Measurements from ENCODE around the gene ZNF22.

ZNF22 gene

DNA sequence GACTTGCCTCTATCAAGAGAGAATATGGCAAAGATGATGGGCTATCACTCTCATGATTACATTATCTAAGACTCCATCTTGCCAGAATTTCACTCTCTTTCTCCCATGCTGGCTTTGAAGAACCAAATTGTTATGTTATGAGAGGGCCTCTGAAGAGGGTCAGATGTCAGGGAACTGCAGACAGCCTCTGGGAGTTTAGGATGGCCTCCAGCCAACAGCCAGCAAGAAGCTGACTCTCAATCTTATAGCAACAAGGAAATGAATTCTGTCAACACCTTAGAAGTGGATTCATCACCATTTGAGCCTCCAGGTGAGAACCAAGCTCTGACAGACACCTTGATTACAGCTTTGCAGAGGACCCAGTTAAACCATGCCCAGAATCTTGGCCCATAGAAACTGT is 33.6 kb downstream of the ZNF22 start:
- no peaks in the 10 kb centered on the region for H3K27me3 ChIP-seq (ENCODE audit: control insufficient read depth, insufficient read depth, low read length)
- H3K4me3 ChIP-seq (ENCODE audit: low read length): no peak overlapping the region
- no peaks in the 10 kb centered on the region for H3K4me1 ChIP-seq (ENCODE audit: control insufficient read depth, insufficient read depth, low read length)
- H3K9ac ChIP-seq (ENCODE audit: low read length): no peak overlapping the region
- no peaks in the 10 kb centered on the region for H3K9me3 ChIP-seq (ENCODE audit: control insufficient read depth, low read length)
- no peaks in the 10 kb centered on the region for H3K36me3 ChIP-seq (ENCODE audit: control insufficient read depth, insufficient read depth, low read length)

DNA sequence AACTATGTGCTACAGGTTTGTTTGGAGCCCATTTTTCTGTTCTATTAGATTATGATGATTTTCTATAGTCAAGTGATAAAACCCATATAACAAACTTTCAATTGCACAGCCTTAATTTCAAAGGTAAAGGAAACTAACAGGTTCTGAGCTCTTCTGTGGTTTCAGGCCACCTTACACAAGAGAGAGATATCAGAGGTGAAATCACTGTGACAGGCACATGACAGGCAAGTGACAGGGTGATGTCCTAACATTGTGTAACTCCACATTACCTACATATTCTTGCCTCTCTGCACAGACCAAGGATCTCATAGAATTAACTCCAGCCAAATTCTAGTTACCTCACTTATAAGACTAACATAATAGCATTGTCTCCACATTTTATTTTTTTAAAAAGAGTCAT is 35.0 kb downstream of the ZNF22 start:
- H3K36me3 ChIP-seq (ENCODE audit: control insufficient read depth, insufficient read depth, low read length): no peaks in the 10 kb centered on the region
- no peaks in the 10 kb centered on the region for H3K9me3 ChIP-seq (ENCODE audit: control insufficient read depth, low read length)
- H3K4me3 ChIP-seq (ENCODE audit: low read length): no peak overlapping the region
- no peaks in the 10 kb centered on the region for H3K4me1 ChIP-seq (ENCODE audit: control insufficient read depth, insufficient read depth, low read length)
- no peak overlapping the region for H3K9ac ChIP-seq (ENCODE audit: low read length)
- H3K27me3 ChIP-seq (ENCODE audit: control insufficient read depth, insufficient read depth, low read length): no peaks in the 10 kb centered on the region

DNA sequence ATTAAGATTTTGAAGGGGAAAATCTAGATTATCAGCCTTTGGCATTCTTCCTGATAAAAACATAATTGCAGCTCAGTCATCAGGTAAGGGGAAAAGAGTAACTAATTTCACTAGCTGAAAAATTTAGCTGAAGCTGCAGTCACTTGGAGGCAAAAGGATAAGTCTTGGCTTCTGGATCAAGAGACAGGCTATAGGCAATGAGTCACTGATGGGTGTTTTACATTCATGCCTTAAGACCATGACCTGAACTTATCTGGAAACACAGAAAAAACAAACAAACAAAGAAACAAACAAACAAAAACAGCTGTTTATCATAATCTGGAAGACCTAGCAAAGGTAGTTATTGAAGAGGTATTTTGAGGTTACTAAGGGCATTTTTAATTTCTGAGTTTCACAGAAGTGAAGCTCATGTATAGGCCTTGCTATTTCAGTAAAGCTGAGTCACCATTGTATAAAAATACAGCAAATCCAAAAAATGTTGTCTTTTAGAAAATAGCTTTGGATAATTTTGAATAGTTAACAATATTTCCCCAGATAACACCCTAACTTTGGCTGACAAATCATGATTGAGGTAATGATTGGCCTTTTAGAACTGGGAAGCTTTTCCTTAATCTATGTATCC is 40.3 kb downstream of the ZNF22 start:
- Histone ChIP-seq H3K4me3 (ENCODE audit: low read length) (no peak overlapping the region), H3K9ac (ENCODE audit: low read length) (no peak overlapping the region), H3K4me1 (ENCODE audit: control insufficient read depth, insufficient read depth, low read length) (no peaks in the 10 kb centered on the region), H3K36me3 (ENCODE audit: control insufficient read depth, insufficient read depth, low read length) (no peaks in the 10 kb centered on the region), H3K27me3 (ENCODE audit: control insufficient read depth, insufficient read depth, low read length) (no peaks in the 10 kb centered on the region), H3K9me3 (ENCODE audit: control insufficient read depth, low read length) (no peaks in the 10 kb centered on the region)

DNA sequence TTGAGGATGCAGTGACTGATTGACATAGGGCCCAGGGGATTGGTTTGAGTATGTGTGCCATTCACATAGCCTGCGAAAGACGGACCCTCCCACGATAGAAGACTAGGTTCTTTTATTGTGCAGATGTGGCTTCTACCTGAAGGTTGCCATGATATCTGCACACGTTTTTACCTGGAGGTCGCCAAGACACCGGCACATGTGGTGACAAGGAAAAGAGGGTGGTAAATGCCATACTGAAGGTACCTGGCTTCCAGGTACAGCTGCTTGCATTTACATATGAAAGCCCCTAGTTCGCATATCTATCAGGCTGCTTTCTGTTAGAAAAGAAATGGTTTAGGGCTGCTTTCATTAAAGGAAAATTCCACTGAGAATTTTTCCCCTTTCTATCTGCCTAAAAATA is 43.6 kb downstream of the ZNF22 start:
- no peak overlapping the region for H3K9ac ChIP-seq (ENCODE audit: low read length)
- no peak overlapping the region for H3K4me3 ChIP-seq (ENCODE audit: low read length)
- no peaks in the 10 kb centered on the region for H3K9me3 ChIP-seq (ENCODE audit: control insufficient read depth, low read length)
- H3K36me3 ChIP-seq (ENCODE audit: control insufficient read depth, insufficient read depth, low read length): no peaks in the 10 kb centered on the region
- H3K27me3 ChIP-seq (ENCODE audit: control insufficient read depth, insufficient read depth, low read length): no peaks in the 10 kb centered on the region
- no peaks in the 10 kb centered on the region for H3K4me1 ChIP-seq (ENCODE audit: control insufficient read depth, insufficient read depth, low read length)

DNA sequence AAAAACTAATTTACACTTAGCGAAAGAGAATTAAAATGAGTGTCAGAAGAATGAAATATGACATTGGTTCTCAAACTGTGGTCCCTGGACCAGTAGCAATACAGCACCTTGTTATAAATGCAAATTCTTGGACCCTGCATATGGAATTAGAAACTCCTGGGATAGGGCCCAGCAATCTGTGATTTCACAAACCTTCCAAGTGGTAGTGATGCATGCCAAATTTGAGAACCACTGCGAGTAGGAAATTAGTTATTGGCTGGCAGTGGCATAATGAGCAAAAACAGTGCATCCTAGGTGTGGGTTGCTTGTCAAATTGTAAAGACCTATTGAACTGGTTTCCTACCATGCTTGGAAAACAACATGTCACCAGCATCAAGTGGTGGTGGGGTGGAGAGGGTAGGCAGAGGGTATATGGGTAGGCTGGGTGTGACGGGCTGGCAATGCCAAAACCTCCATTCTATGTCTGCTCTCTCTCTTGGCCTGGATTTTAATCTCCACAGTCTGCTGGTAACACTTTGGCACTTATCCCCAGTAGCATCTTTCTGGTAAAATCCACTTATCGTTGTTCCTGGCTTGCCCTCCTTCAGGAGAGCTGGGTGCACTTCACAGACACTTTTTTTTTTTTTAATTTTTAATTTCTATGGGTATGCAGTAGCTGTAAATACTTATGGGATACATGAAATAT is 50.0 kb downstream of the ZNF22 start:
- no peak overlapping the region for H3K9ac ChIP-seq (ENCODE audit: low read length)
- no peak overlapping the region for H3K4me3 ChIP-seq (ENCODE audit: low read length)
- no peaks in the 10 kb centered on the region for H3K36me3 ChIP-seq (ENCODE audit: control insufficient read depth, insufficient read depth, low read length)
- no peaks in the 10 kb centered on the region for H3K9me3 ChIP-seq (ENCODE audit: control insufficient read depth, low read length)
- H3K4me1 ChIP-seq (ENCODE audit: control insufficient read depth, insufficient read depth, low read length): no peaks in the 10 kb centered on the region
- H3K27me3 ChIP-seq (ENCODE audit: control insufficient read depth, insufficient read depth, low read length): peaks cover 3% of the 10 kb centered on the region

DNA sequence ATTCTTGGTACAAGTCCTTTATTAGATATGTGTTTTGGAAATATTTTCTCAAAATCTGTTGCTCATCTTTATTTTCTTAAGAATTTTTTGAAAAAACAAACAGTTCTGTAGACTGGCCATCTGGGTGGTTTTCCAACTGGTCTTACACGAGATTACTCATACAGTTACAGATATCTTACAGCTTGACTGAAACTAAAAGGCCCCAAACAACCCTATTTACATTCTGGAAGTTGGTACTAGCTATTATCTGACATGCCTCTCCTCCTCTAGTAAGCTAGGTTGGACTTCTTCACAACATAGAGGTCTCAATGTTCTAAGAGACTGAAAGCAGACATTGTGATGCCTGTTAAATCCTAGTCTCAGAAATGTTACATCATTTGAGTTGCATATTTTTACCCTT is 52.0 kb downstream of the ZNF22 start:
- no peak overlapping the region for H3K9ac ChIP-seq (ENCODE audit: low read length)
- no peaks in the 10 kb centered on the region for H3K9me3 ChIP-seq (ENCODE audit: control insufficient read depth, low read length)
- H3K4me3 ChIP-seq (ENCODE audit: low read length): no peak overlapping the region
- H3K36me3 ChIP-seq (ENCODE audit: control insufficient read depth, insufficient read depth, low read length): no peaks in the 10 kb centered on the region
- peaks cover 3% of the 10 kb centered on the region for H3K27me3 ChIP-seq (ENCODE audit: control insufficient read depth, insufficient read depth, low read length)
- H3K4me1 ChIP-seq (ENCODE audit: control insufficient read depth, insufficient read depth, low read length): no peaks in the 10 kb centered on the region

DNA sequence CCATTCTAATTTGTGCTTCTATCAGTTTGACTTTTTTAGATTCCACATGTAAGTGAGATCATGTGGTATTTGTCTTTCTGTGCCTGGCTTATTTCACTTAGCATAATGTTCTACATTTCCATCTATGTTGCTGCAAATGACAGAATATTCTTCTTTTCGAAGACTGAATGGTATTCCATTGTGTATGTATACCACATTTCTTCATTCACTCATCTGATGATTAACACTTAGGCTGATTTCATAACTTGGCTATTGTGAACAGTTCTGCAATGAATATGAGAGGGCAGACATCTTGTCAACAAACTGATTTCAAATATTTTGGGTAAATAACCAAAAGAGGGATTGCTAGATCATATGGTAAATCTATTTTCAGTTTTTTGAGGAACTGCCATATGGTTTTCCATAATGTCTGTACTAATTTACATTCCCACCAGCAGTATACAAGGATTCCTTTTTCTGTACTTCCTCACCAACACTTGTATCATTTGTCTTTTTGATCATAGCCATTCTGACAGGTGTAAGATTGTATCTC is 52.9 kb downstream of the ZNF22 start:
- no peak overlapping the region for H3K9ac ChIP-seq (ENCODE audit: low read length)
- no peak overlapping the region for H3K4me3 ChIP-seq (ENCODE audit: low read length)
- no peaks in the 10 kb centered on the region for H3K9me3 ChIP-seq (ENCODE audit: control insufficient read depth, low read length)
- H3K27me3 ChIP-seq (ENCODE audit: control insufficient read depth, insufficient read depth, low read length): peaks cover 3% of the 10 kb centered on the region
- H3K4me1 ChIP-seq (ENCODE audit: control insufficient read depth, insufficient read depth, low read length): no peaks in the 10 kb centered on the region
- no peaks in the 10 kb centered on the region for H3K36me3 ChIP-seq (ENCODE audit: control insufficient read depth, insufficient read depth, low read length)
